Measurements from ENCODE around the gene CNOT2. TPM values are rescaled to one million over a fixed set of nuclear protein-coding genes. Genes with fewer than 3 reads are reported as not detected.
"Not testable (repeated sequence)": the region's sequence is repeated elsewhere in the genome, so short reads cannot be mapped to it uniquely, and the experiment has no call there.

The CNOT2 gene
- total and polyA plus RNA-seq, 2 donors (not counting 1 experiment from before 2014, with no cell fraction given), result 65.0 to 120 TPM

DNA sequence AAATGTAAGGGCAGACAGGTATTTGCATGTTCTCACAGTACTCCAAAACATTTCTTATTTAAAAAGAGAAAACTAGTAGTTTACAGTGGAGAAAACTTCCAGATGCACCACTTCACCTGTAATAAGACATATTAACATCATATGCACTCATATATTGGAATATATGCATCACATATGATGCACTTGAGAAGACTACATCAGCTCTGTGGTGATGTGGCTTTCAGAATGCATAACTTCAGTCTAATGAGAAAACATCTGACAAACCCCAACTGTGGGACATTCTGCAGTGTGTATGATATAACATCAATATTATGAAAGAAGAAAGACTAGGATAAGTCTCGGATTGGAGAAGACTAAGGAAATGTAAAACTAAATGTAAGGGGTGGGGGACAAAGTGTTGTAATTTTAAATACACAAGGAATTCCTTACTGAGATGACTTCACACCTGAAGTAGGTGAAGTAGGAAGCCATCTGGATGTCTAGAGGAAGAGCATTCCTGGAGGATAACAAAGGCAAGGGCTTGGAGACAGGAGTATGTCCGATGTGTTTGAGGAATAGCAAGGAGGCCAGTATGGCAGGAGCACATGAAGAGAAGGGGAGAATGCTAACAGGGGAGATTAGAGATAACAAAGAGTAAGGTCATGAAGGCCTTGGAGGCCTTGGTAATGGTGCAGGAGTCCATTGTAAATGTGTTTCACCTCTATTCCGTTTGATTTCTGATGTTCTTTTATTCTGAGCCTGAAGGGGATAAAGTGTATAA is 49.0 kb downstream of the CNOT2 start:
- peaks cover 54% of the 10 kb centered on the region for H4K20me1 ChIP-seq (ENCODE audit: control insufficient read depth, insufficient read depth, low read length, poor library complexity, severe bottlenecking)

DNA sequence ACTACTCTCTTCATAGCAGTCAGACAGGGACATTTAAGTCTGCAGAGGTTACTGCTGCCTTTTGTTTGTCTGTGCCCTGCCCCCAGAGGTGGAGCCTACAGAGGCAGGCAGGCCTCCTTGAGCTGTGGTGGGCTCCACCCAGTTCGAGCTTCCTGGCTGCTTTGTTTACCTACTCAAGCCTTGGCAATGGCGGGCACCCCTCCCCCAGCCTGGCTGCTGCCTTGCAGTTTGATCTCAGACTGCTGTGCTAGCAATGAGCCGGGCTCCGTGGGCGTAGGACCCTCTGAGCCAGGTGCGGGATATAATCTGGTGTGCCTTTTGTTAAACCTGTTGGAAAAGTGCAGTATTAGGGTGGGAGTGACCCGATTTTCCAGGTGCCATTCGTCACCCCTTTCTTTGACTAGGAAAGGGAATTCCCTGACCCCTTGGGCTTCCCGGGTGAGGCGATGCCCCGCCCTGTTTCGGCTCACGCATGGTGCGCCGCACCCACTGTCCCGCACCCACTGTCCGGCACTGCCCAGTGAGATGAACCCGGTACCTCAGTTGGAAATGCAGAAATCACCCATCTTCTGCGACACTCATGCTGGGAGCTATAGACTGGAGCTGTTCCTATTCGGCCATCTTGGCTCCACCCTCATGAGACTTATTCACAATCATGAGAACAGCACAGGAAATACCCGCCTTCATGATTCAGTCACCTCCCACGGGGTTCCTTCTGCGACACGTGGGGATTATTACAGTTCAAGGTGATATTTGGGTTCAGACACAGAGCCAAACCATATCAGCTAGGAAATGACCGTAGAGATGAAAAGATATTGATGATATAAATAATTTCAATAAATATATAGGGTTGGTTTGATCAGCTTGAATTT is 61.7 kb downstream of the CNOT2 start:
- H3K27me3 ChIP-seq (replicated peaks in 1 of 4; ENCODE audit: control extremely low read depth in 1 of 4, control insufficient read depth in 3 of 4, insufficient read depth in 4 of 4, low read length in 3 of 4); H3K9ac ChIP-seq (ENCODE audit: low read length); intact Hi-C loops (cut with micrococcal nuclease); H3K9me3 Mint-ChIP-seq (ENCODE audit: insufficient read depth); H3K4me1 ChIP-seq (ENCODE audit: control insufficient read depth in 2 of 2, insufficient read depth in 2 of 2, low read length in 2 of 2); H2AFZ ChIP-seq (ENCODE audit: insufficient read depth, low read depth, low read length, poor library complexity, severe bottlenecking); POLR2A ChIA-PET; ATAC-seq (ENCODE audit: low read depth); H3K4me3 ChIP-seq (ENCODE audit: control extremely low read depth in 1 of 5, extremely low read depth in 1 of 5, insufficient read depth in 1 of 5, low read depth in 2 of 5, low read length in 4 of 5); H3K4me2 ChIP-seq (replicated peaks; ENCODE audit: low read depth, low read length, poor library complexity, severe bottlenecking); H3K27me3 Mint-ChIP-seq; H3K36me3 ChIP-seq (replicated peaks in 1 of 2; ENCODE audit: control extremely low read depth in 1 of 2, control insufficient read depth in 1 of 2, extremely low read depth in 1 of 2, insufficient read depth in 2 of 2, low read length in 1 of 2); CTCF ChIA-PET; H3K27ac ChIP-seq (ENCODE audit: low read length in 2 of 2); DNase-seq; H3K27ac Mint-ChIP-seq; H3K4me3 Mint-ChIP-seq: not testable (repeated sequence)
- peaks cover 0 to 10% (median 0%) of the 10 kb centered on the region in 3 donors for H3K9me3 ChIP-seq (ENCODE audit: control extremely low read depth in 1 of 3, control insufficient read depth in 2 of 3, insufficient read depth in 1 of 3, low read length in 2 of 3)
- peaks cover 27% of the 10 kb centered on the region for H3K4me1 Mint-ChIP-seq
- peaks cover 31% of the 10 kb centered on the region for H3K79me2 ChIP-seq (ENCODE audit: control insufficient read depth, insufficient read depth, low read length)
- peaks cover 34% of the 10 kb centered on the region for H4K20me1 ChIP-seq (ENCODE audit: control insufficient read depth, insufficient read depth, low read length, poor library complexity, severe bottlenecking)
- WGBS (ENCODE audit: insufficient coverage), result 94% methylated on average over 16 of the region's 25 CpGs

More for the DNA sequence above, 49.0 kb downstream of the CNOT2 start:
- no peaks in the 10 kb centered on the region for H3K27me3 Mint-ChIP-seq
- H3K27ac ChIP-seq (ENCODE audit: low read length in 2 of 2), result no peak overlapping the region
- H3K4me1 ChIP-seq (ENCODE audit: control insufficient read depth in 2 of 2, insufficient read depth in 2 of 2, low read length in 2 of 2), result peaks cover 0 to 8% of the 10 kb centered on the region in 2 donors
- POLR2A ChIA-PET, result no interaction called here
- intact Hi-C loops (cut with micrococcal nuclease), result no loop called here
- H3K4me2 ChIP-seq (replicated peaks; ENCODE audit: low read depth, low read length, poor library complexity, severe bottlenecking), result no peak overlapping the region
- no peaks in the 10 kb centered on the region for H3K9me3 ChIP-seq (ENCODE audit: control extremely low read depth in 1 of 3, control insufficient read depth in 2 of 3, insufficient read depth in 1 of 3, low read length in 2 of 3)
- TF ChIP-seq, protein P1, sequence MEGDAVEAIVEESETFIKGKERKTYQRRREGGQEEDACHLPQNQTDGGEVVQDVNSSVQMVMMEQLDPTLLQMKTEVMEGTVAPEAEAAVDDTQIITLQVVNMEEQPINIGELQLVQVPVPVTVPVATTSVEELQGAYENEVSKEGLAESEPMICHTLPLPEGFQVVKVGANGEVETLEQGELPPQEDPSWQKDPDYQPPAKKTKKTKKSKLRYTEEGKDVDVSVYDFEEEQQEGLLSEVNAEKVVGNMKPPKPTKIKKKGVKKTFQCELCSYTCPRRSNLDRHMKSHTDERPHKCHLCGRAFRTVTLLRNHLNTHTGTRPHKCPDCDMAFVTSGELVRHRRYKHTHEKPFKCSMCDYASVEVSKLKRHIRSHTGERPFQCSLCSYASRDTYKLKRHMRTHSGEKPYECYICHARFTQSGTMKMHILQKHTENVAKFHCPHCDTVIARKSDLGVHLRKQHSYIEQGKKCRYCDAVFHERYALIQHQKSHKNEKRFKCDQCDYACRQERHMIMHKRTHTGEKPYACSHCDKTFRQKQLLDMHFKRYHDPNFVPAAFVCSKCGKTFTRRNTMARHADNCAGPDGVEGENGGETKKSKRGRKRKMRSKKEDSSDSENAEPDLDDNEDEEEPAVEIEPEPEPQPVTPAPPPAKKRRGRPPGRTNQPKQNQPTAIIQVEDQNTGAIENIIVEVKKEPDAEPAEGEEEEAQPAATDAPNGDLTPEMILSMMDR (IDR thresholded peaks at IDR 0.05), result no peak
- TF ChIP-seq EZH2 (IDR thresholded peaks at IDR 0.05; ENCODE audit: borderline replicate concordance, insufficient read depth, low read depth, low read length, poor library complexity, severe bottlenecking), result no peak
- no peak for ATAC-seq (ENCODE audit: low read depth)
- H2AFZ ChIP-seq (ENCODE audit: insufficient read depth, low read depth, low read length, poor library complexity, severe bottlenecking), result no peak overlapping the region
- H3K9me3 Mint-ChIP-seq (ENCODE audit: insufficient read depth), result no peaks in the 10 kb centered on the region
- H3K9ac ChIP-seq (ENCODE audit: low read length), result no peak overlapping the region
- H3K4me1 Mint-ChIP-seq, result peaks cover 19% of the 10 kb centered on the region
- no peak overlapping the region for H3K27ac Mint-ChIP-seq
- H3K27me3 ChIP-seq (replicated peaks in 1 of 4; ENCODE audit: control extremely low read depth in 1 of 4, control insufficient read depth in 3 of 4, insufficient read depth in 4 of 4, low read length in 3 of 4), result no peaks in the 10 kb centered on the region
- DNase-seq, result no peak
- H3K79me2 ChIP-seq (ENCODE audit: control insufficient read depth, insufficient read depth, low read length), result peaks cover 84% of the 10 kb centered on the region
- no peak overlapping the region for H3K4me3 Mint-ChIP-seq
- CTCF ChIA-PET, result interaction anchor here (0.7 kb wide), 1 partner anchor 23 kb away, joined by 4 read pairs; no protein-coding TSS in a partner anchor
- no peak overlapping the region for H3K4me3 ChIP-seq (ENCODE audit: control extremely low read depth in 1 of 5, extremely low read depth in 1 of 5, insufficient read depth in 1 of 5, low read depth in 2 of 5, low read length in 4 of 5)
- 100% methylated on average over 1 of the region's 3 CpGs for WGBS (ENCODE audit: insufficient coverage)
- H3K36me3 ChIP-seq (replicated peaks in 1 of 2; ENCODE audit: control extremely low read depth in 1 of 2, control insufficient read depth in 1 of 2, extremely low read depth in 1 of 2, insufficient read depth in 2 of 2, low read length in 1 of 2), result peaks cover 0 to 14% of the 10 kb centered on the region in 2 experiments

Measured in B cell (primary cell).